HEK293 (cell line): Measurements from ENCODE around the gene NEK7.

Experiments used
- CTCF ChIA-PET: fragments of 350-600 bp; formaldehyde crosslinking; extraction: SDS; loops from one replicate; lab custom pipeline; 2021; ENCODE audit warnings: antibody characterized with exemption; lab: Yijun Ruan, JAX
- POLR2A ChIA-PET: fragments of 300-600 bp; formaldehyde crosslinking; extraction: SDS; loops from one replicate; lab custom pipeline; 2020; ENCODE audit warnings: antibody characterized with exemption, inconsistent platforms; lab: Yijun Ruan, JAX
- H3K27ac ChIP-seq: fragments of 200-500 bp; sonication (Bioruptor generic); 2 replicates; pipeline ENCODE4 v1.5.1; 2014; ENCODE audit warnings: low read depth, low read length, control low read depth, inconsistent platforms; ENCODE audit errors: extremely low read depth
- H3K36me3 ChIP-seq, 2 experiments: fragments of 200-500 bp in 1 of 2; sonication (Bioruptor generic) in 1 of 2; 1 replicate in 1 of 2; 2 replicates in 1 of 2; pipeline ENCODE4 v1.5.1; 2014 to 2017; ENCODE audit warnings: inconsistent platforms in 2 of 2, low read length in 2 of 2; ENCODE audit not compliant: control insufficient read depth in 2 of 2, insufficient read depth in 1 of 2
- H3K4me1 ChIP-seq: fragments of 200-500 bp; sonication (Bioruptor generic); 2 replicates; pipeline ENCODE4 v1.5.1; 2014; ENCODE audit warnings: mild to moderate bottlenecking, low read length, inconsistent platforms; ENCODE audit not compliant: control insufficient read depth, insufficient read depth
- H3K4me3 ChIP-seq: 2 replicates; pipeline ENCODE4 v1.5.1; 2011; ENCODE audit warnings: low read depth, mild to moderate bottlenecking, control low read depth, low read length, moderate library complexity
- H3K9me3 ChIP-seq: fragments of 200-500 bp; sonication (Bioruptor generic); 2 replicates; pipeline ENCODE4 v1.5.1; 2014; ENCODE audit warnings: low read depth, low read length, inconsistent platforms; ENCODE audit not compliant: control insufficient read depth, insufficient read depth
- BCL6B ChIP-seq: fragments of 450-650 bp; formaldehyde crosslinking; IDR thresholded peaks from 2 replicates; pipeline ENCODE4 v1.5.1; 2017; ENCODE audit warnings: missing biosample characterization, missing genetic modification characterization
- FEZF1 ChIP-seq: fragments of 450-650 bp; formaldehyde crosslinking; IDR thresholded peaks from 2 replicates; pipeline ENCODE4 v1.5.1; 2016; ENCODE audit warnings: missing biosample characterization, missing genetic modification characterization
- GLI4 ChIP-seq: fragments of 450-650 bp; formaldehyde crosslinking; IDR thresholded peaks from 2 replicates; pipeline ENCODE4 v1.5.1; 2016; ENCODE audit warnings: missing biosample characterization, missing genetic modification characterization
- HOXA7 ChIP-seq: sonication (generic); formaldehyde crosslinking; IDR thresholded peaks from 2 replicates; pipeline ENCODE4 v1.8.1; 2022; ENCODE audit warnings: missing genetic modification reagents, borderline replicate concordance
- HOXD13 ChIP-seq: sonication (generic); formaldehyde crosslinking; IDR thresholded peaks from 2 replicates; pipeline ENCODE4 v1.8.0; 2022; ENCODE audit warnings: missing genetic modification reagents, borderline replicate concordance
- OSR2 ChIP-seq: fragments of 450-650 bp; formaldehyde crosslinking; IDR thresholded peaks from 2 replicates; pipeline ENCODE4 v1.5.1; 2016; ENCODE audit warnings: missing biosample characterization, missing genetic modification characterization
- PRDM10 ChIP-seq: fragments of 450-650 bp; formaldehyde crosslinking; IDR thresholded peaks from 2 replicates; pipeline ENCODE4 v1.5.1; 2016; ENCODE audit warnings: missing biosample characterization, missing genetic modification characterization
- SP7 ChIP-seq: fragments of 450-650 bp; formaldehyde crosslinking; IDR thresholded peaks from 2 replicates; pipeline ENCODE4 v1.5.1; 2016; ENCODE audit warnings: missing biosample characterization, missing genetic modification characterization
- ZBTB26 ChIP-seq: fragments of 450-650 bp; formaldehyde crosslinking; optimal IDR thresholded peaks from 2 replicates; pipeline ENCODE3; 2016; ENCODE audit warnings: missing biosample characterization, mild to moderate bottlenecking, missing genetic modification characterization
- ZNF10 ChIP-seq: fragments of 450-650 bp; formaldehyde crosslinking; IDR thresholded peaks from 2 replicates; pipeline ENCODE4 v1.5.1; 2017; ENCODE audit warnings: missing biosample characterization, missing genetic modification characterization
- ZNF133 ChIP-seq: fragments of 450-650 bp; formaldehyde crosslinking; IDR thresholded peaks from 2 replicates; pipeline ENCODE4 v1.5.1; 2016; ENCODE audit warnings: missing biosample characterization, missing genetic modification characterization
- ZNF2 ChIP-seq: fragments of 450-650 bp; formaldehyde crosslinking; IDR thresholded peaks from 2 replicates; pipeline ENCODE4 v1.5.1; 2016; ENCODE audit warnings: missing biosample characterization, missing genetic modification characterization
- ZNF211 ChIP-seq: fragments of 450-650 bp; formaldehyde crosslinking; IDR thresholded peaks from 2 replicates; pipeline ENCODE4 v1.5.1; 2016; ENCODE audit warnings: low read depth, missing biosample characterization, missing genetic modification characterization
- ZNF23 ChIP-seq: fragments of 450-650 bp; formaldehyde crosslinking; IDR thresholded peaks from 2 replicates; pipeline ENCODE4 v1.5.1; 2016; ENCODE audit warnings: missing biosample characterization, missing genetic modification characterization, borderline replicate concordance
- ZNF335 ChIP-seq: fragments of 450-650 bp; formaldehyde crosslinking; conservative IDR thresholded peaks from 2 replicates; pipeline ENCODE4 v1.5.1; 2016; ENCODE audit warnings: missing biosample characterization, missing genetic modification characterization
- ZNF354C ChIP-seq: fragments of 450-650 bp; formaldehyde crosslinking; IDR thresholded peaks from 2 replicates; pipeline ENCODE4 v1.5.1; 2016; ENCODE audit warnings: missing biosample characterization, missing genetic modification characterization, low read depth, borderline replicate concordance
- ZNF423 ChIP-seq: fragments of 450-650 bp; formaldehyde crosslinking; IDR thresholded peaks from 2 replicates; pipeline ENCODE4 v1.5.1; 2016; ENCODE audit warnings: missing biosample characterization, missing genetic modification characterization
- ZNF513 ChIP-seq: fragments of 450-650 bp; IDR thresholded peaks from 2 replicates; pipeline ENCODE4 v1.5.1; 2018; ENCODE audit warnings: missing biosample characterization, missing genetic modification characterization
- ZNF529 ChIP-seq: fragments of 450-650 bp; formaldehyde crosslinking; IDR thresholded peaks from 2 replicates; pipeline ENCODE4 v1.5.1; 2017; ENCODE audit warnings: missing genetic modification characterization, missing biosample characterization; ENCODE audit not compliant: insufficient replicate concordance
- ZNF585B ChIP-seq: fragments of 450-650 bp; formaldehyde crosslinking; IDR thresholded peaks from 2 replicates; pipeline ENCODE4 v1.5.1; 2016; ENCODE audit warnings: missing biosample characterization, missing genetic modification characterization
- ZNF600 ChIP-seq: fragments of 450-650 bp; formaldehyde crosslinking; IDR thresholded peaks from 2 replicates; pipeline ENCODE4 v1.5.1; 2016; ENCODE audit warnings: missing biosample characterization, missing genetic modification characterization
- ZNF610 ChIP-seq: fragments of 450-650 bp; formaldehyde crosslinking; IDR thresholded peaks from 2 replicates; pipeline ENCODE4 v1.5.1; 2016; ENCODE audit warnings: missing biosample characterization, missing genetic modification characterization, borderline replicate concordance
- ZNF664 ChIP-seq: fragments of 450-650 bp; formaldehyde crosslinking; IDR thresholded peaks from 2 replicates; pipeline ENCODE4 v1.5.1; 2016; ENCODE audit warnings: missing biosample characterization, missing genetic modification characterization
- ZSCAN18 ChIP-seq: fragments of 450-650 bp; formaldehyde crosslinking; IDR thresholded peaks from 2 replicates; pipeline ENCODE4 v1.5.1; 2016; ENCODE audit warnings: missing biosample characterization, missing genetic modification characterization

The NEK7 gene

GRCh38 chr1:198119906-198120305 lies 36.9 kb upstream of the NEK7 start:
- Histone ChIP-seq H3K9me3 (no peaks in the 10 kb centered on the region), H3K36me3 (no peaks in the 10 kb centered on the region), H3K4me1 (no peaks in the 10 kb centered on the region), H3K4me3 (no peak overlapping the region), H3K27ac (no peak overlapping the region)
- ChIA-PET CTCF (interaction anchor here (0.7 kb wide), 1 partner anchor 14 kb away, joined by 3 read pairs; no protein-coding TSS in a partner anchor), POLR2A (no interaction called here)
- TF ChIP-seq ZNF610 (no peak), HOXD13 (no peak), ZNF23 (tag by site-specific recombination) (no peak), GLI4 (no peak), ZNF10 (tag by site-specific recombination) (no peak), ZNF211 (no peak), BCL6B (tag by site-specific recombination) (no peak), ZNF513 (tag by site-specific recombination) (no peak), ZNF354C (no peak), ZNF585B (no peak), ZNF664 (tag by site-specific recombination) (no peak), ZNF2 (tag by site-specific recombination) (no peak), ZSCAN18 (tag by site-specific recombination) (no peak), SP7 (tag by site-specific recombination) (no peak), OSR2 (tag by site-specific recombination) (no peak), ZNF423 (no peak), ZBTB26 (tag by site-specific recombination) (no peak), ZNF335 (no peak)

GRCh38 chr1:198121056-198121826 lies 35.6 kb upstream of the NEK7 start:
- Histone ChIP-seq H3K9me3 (no peaks in the 10 kb centered on the region), H3K4me1 (no peaks in the 10 kb centered on the region), H3K36me3 (no peaks in the 10 kb centered on the region), H3K4me3 (no peak overlapping the region), H3K27ac (no peak overlapping the region)
- POLR2A ChIA-PET: no interaction called here
- CTCF ChIA-PET: no interaction called here
- TF ChIP-seq FEZF1 (no peak), HOXA7 (CRISPR knock-in tag) (no peak), ZNF600 (0 out of 2 replicates have a peak, but pooled peaks have one; percentile 34), PRDM10 (peak; percentile 41), ZNF133 (peak; percentile 70; the same call in 1 of the 2 replicates), ZNF529 (tag by site-specific recombination) (no peak), OSR2 (tag by site-specific recombination) (no peak)
